Erythroblast (primary cell): ENCODE data around the gene TEDC2.

Experiments
- GATA1 ChIP-seq: IDR thresholded peaks from 2 replicates; pipeline ENCODE4 v1.6.1; 2011; ENCODE audit warnings: low read depth, mild to moderate bottlenecking, control low read depth, low read length, moderate library complexity
- POLR2A ChIP-seq: IDR thresholded peaks from 2 replicates; pipeline ENCODE4 v1.6.1; 2011; ENCODE audit warnings: mild to moderate bottlenecking, low read length

DNA sequence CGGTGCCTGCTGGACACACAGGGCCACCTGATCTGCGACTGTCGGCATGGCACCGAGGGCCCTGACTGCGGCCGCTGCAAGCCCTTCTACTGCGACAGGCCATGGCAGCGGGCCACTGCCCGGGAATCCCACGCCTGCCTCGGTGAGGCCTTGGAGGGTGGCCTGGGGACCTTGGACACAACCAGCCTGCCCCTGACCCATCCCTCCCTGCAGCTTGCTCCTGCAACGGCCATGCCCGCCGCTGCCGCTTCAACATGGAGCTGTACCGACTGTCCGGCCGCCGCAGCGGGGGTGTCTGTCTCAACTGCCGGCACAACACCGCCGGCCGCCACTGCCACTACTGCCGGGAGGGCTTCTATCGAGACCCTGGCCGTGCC lies 12.6 kb downstream of the TEDC2 start:
- TF ChIP-seq POLR2A (no peak), GATA1 (no peak)
